ENCODE data around the gene TRNT1.

Gene TRNT1

GRCh38 chr3:3110749-3111361 lies 15.9 kb upstream of the TRNT1 start:
- DNase-seq (ENCODE audit: low read depth): no peak

- no peak for DNase-seq (ENCODE audit: low read depth)
Measured at GRCh38 chr3:3113042-3113709, 13.6 kb upstream of the TRNT1 start.

GRCh38 chr3:3117651-3118050 lies 9.1 kb upstream of the TRNT1 start:
- no peak for DNase-seq (ENCODE audit: low read depth)

GRCh38 chr3:3119393-3119851 lies 7.3 kb upstream of the TRNT1 start:
- DNase-seq (ENCODE audit: low read depth): no peak

GRCh38 chr3:3125977-3126376 lies 763 bp upstream of the TRNT1 start:
- no peak for DNase-seq (ENCODE audit: low read depth)

GRCh38 chr3:3127432-3128010 lies 781 bp downstream of the TRNT1 start:
- no peak for DNase-seq (ENCODE audit: low read depth)

GRCh38 chr3:3129579-3129978 lies 2.8 kb downstream of the TRNT1 start:
- DNase-seq (ENCODE audit: low read depth): no peak

- DNase-seq (ENCODE audit: low read depth): no peak
Measured at GRCh38 chr3:3133500-3133899, 6.8 kb downstream of the TRNT1 start.

GRCh38 chr3:3134750-3135448 lies 8.2 kb downstream of the TRNT1 start:
- DNase-seq (ENCODE audit: low read depth): peak; percentile 13

- DNase-seq (ENCODE audit: low read depth): no peak
Measured at GRCh38 chr3:3137526-3137925, 10.8 kb downstream of the TRNT1 start.

GRCh38 chr3:3141939-3142338 lies 15.2 kb downstream of the TRNT1 start:
- DNase-seq (ENCODE audit: low read depth): no peak

- DNase-seq (ENCODE audit: low read depth): peak; percentile 11
Measured at GRCh38 chr3:3145831-3146230, 19.1 kb downstream of the TRNT1 start.

GRCh38 chr3:3149560-3149959 lies 22.8 kb downstream of the TRNT1 start:
- DNase-seq (ENCODE audit: low read depth): no peak

GRCh38 chr3:3151513-3151912 lies 24.8 kb downstream of the TRNT1 start:
- no peak for DNase-seq (ENCODE audit: low read depth)

- no peak for DNase-seq (ENCODE audit: low read depth)
Measured at GRCh38 chr3:3154879-3155610, 28.3 kb downstream of the TRNT1 start.

GRCh38 chr3:3157484-3157883 lies 30.7 kb downstream of the TRNT1 start:
- DNase-seq (ENCODE audit: low read depth): no peak

- DNase-seq (ENCODE audit: low read depth): peak; percentile 11
Measured at GRCh38 chr3:3160826-3161225, 34.1 kb downstream of the TRNT1 start.

- no peak for DNase-seq (ENCODE audit: low read depth)
Measured at GRCh38 chr3:3165241-3165640, 38.5 kb downstream of the TRNT1 start.

- no peak for DNase-seq (ENCODE audit: low read depth)
Measured at GRCh38 chr3:3165650-3166049, 38.9 kb downstream of the TRNT1 start.

- no peak for DNase-seq (ENCODE audit: low read depth)
Measured at GRCh38 chr3:3170998-3171397, 44.3 kb downstream of the TRNT1 start.

GRCh38 chr3:3172627-3173026 lies 45.9 kb downstream of the TRNT1 start:
- DNase-seq (ENCODE audit: low read depth): no peak

- DNase-seq (ENCODE audit: low read depth): no peak
Measured at GRCh38 chr3:3177861-3178497, 51.2 kb downstream of the TRNT1 start.
